NCI-H1436 treated with DMSO at 0.1 percent for 48 hours (cell line): Measurements from ENCODE around the gene SULF2.
"Not testable (repeated sequence)": the region's sequence is repeated elsewhere in the genome, so short reads cannot be mapped to it uniquely, and the experiment has no call there.

Experiments
- DNase-seq: peaks from one replicate; lab custom pipeline; 2025; lab: John Stamatoyannopoulos, UW

SULF2 gene

DNA sequence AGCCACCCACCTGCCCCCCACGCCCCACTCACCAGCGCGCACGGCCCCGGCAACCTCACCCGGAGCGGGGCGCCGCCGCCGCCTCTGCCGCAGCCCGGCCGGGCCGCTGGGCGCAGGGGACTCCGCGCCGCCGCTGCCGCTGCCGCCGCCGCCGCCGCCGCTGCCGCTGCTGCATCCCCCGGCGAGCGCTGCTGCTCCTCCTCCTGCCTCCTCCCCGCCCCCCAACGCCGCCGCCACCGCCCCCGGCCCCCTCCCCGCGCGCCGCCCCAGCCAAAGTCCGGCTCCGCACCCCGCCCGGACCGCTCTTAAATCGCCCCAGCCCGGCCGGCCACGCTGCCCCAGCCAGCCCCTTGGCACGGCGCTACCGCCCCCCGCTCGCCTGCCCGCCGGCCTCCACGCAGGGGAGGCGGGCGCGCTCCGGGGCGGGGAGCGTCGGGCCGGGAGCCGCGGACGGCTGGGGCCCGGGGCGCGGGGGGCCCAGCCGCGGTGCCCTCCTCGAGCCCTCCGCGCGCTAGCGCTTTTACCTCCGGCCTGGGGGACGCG, at the start of gene SULF2:
SULF2 (minus strand) TSS at position 171 of the 543 bp plus-strand sequence. CDS start 28,118 bp downstream, outside the sequence.
- DNase-seq: no peak

DNA sequence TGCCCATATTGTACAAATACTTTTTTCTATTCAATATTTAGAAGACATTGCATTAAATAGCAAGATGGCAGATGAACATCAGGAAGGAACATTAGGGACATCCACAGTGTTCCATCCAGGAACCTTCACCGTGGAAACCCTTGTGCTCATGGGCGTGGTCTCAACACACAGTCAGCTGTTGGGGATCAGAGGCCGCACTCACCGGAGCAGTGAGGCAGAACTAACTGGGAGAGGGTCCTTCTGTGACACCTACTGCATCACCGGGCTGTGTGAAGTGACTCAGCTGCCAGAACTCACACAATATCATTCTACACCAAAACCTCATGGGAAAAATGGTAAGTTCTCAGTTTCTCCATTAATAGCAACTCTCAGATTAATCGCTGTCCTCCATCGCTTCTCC, 46.4 kb upstream of the SULF2 start:
- not testable (repeated sequence) for DNase-seq

DNA sequence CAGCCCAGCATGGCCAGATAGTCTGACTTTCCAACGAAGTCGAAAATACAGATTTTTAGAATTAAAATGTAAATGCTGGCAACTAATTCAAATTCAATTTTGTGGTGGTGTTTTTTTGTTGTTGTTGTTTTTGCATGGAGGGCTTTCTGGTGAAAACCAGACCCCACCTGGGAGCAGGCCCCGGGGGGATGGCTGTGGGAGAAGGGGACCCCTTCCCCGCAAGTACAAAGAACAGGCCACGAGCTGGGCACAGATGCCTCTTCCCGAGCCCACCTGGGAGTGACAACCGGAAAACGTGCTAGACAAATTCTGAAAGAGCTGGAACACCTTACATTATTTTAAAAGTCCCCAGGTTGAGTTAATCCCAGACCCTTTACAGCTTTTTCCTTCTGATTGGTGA, 41.4 kb upstream of the SULF2 start:
- not testable (repeated sequence) for DNase-seq

DNA sequence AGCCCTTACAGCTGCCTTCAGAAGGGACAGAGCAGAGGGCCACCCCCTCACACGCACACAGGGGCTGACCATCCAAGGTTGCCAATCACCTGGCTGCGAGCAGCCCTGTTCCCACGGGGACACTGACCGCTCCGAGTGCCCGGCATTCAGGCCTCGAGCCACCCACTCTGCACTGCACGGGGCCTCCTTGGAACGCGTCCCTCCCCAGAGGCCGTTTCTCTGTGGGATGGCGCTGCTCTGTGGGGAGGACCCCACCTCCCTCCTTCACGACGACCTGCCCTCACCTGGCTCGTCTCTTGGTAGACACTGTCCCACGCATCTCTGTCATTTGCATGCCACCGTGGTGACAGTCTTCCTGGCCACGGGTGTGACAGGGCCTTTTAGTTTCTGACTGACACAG, 40.7 kb upstream of the SULF2 start:
- DNase-seq: not testable (repeated sequence)

DNA sequence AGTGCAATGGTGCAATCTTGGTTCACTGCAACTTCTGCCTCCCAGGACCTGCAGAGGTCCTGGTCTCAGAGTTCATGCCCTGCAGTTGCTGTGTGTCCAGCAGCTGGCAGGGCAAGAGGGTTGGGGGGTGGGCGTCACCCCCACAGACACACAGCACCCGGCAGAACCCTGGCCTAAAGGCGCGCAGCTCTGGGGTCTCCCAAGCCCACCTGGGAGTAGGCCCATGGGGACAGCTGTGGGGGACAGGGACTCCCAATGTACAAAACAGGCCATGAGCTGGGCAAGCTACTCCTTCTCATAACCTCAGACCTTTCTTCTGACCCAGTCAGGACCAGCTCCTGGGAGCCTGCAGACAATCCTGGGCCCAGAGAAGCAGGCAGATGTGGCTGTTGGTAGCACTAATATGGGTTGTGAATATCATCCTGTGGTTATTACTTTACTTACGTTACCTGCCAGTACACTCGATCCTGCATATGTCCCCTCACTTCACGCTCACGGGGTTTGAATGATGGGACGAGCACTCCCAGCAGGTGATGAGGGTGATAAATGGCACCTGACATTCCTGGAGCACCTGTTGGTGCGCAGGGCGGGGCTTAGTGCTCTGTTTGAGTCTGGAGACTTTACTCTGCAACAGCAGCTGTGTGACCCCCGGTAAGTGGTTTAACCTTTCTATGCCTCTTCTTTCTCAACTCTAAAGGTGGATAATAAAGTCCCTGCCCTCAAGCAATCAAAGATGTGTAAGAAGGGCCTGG, 39.9 kb upstream of the SULF2 start:
- DNase-seq: no peak

DNA sequence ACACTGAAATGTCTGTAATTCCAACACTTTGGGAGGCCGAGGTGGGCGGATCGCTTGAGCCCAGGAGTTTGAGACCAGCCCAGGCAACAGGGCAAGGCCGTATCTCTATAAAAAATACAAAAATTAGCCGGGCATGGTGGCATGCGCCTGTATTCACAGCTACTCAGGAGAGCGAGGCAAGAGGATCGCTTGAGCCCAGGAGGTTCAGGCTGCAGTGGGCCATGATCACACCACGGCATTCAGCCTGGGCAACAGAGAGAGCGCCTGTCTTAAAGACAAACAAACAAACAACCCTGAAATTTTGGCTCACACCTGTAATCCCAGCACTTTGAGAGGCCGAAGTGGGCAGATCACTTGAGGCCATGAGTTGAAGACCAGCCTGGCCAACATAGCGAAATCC, 38.7 kb upstream of the SULF2 start:
- DNase-seq: not testable (repeated sequence)

DNA sequence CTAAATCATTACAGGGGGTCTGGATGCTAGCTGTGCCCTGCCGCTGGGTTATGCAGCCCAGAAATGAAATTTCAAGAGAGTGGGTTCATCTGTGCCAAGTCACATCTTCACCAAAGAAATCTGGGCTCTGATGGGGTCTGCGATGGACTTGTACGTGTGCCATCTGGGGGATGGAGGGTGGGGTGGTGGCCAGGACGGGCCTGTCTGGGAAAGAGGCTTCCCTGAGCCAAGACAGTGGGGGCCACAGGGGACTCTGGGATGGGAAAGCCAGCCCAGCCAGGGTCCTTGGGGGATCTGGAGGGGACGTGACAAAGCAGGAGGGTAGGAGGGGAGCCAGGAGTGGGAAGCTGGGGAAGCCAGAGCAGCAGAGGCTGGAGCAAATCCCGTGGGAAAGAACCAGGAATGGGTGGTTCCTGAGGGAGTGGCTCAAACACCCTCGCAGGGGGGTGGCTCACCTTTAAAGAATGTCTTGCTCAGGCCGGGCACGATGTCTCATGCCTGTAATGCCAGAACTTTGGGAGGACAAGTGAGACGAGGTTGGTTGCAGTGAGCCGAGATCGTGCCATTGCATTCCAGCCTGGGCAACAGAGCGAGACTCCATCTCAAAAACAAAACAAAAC, 36.3 kb upstream of the SULF2 start:
- no peak for DNase-seq

DNA sequence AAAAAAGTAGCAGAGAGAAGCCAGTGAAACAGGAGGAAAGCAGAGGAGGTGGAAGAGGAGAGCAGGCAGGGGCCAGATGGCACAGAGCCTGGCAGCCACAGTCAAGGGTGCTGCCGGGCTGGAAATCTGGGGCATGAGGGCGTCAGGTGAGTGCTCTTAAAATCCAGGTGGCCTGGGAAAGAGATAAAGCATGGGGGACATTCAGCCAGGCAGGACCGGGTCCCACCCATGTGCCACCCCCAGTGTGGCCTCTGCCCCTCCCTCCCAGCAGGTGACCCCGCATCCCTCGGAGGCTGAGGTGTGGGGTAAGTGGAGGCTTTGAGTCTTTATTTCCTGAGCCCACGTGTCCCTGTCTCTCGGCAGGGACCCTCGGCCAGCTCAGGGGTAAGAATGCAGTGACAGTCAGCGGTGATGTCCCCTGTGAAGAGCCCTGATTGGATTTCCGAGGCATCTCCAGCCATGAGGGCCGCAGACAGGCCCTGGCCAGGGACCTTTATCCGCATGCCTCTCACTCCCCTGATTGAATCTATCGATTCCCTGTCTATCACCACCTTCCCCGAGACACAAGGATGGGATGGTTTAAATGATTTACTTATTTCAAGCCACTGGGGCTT, 33.8 kb upstream of the SULF2 start:
- DNase-seq: no peak

DNA sequence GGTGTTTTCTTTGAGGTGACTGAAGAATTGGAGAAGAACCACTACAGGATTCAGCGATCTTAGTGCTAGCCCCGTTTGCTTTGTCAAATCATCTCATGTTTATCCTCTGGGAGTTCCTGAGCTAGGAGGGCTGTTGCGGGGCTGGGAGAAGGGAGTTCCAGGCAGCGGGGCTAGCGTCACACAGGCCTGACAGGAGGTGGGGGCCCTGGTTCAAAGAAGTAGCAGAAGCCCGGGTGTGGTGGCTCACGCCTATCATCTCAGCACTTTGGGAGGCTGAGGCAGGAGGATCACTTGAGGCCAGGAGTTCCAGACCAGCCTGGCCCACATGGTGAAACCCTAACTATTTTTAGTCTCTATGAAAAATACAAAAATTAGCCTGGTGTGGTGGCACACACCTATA, 33.2 kb upstream of the SULF2 start:
- no peak for DNase-seq

DNA sequence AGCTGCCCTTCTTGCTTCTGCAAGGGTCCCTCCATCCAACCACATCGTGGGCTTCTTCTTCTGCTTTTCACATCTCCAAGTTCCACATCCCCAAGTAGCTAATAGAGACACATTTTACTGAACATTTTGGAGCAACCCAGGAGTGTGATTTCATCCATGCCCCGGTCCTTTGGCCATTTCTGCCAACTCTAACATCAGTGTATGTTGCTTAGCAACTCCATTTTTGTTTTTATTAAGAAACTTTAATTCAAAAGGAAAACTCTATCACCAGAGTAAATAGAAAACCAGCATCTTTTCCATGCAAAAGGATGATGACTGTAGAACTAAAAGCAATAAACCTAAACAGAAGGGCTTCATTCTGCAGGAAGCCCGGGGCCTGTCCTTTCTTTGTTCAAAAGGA, 32.7 kb upstream of the SULF2 start:
- no peak for DNase-seq

DNA sequence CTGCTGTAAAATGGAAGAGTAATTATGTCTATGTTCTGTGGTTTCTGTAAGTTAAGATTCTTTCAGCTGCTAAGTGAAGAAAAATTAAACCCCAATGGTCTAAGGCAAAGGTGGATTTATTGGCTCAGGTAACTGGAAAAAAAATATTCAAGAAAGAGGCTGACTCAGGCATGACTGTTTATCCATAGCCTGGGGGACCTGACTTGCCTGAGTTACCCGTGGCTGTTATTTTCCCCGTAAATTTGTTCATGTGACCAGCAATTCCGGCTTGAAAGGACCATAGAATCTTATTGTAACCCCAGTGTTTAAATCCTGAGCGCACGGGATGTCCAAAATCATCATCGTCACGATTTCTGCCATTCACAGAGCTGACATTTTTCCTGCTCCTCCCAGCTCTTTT, 32.3 kb upstream of the SULF2 start:
- DNase-seq: no peak

DNA sequence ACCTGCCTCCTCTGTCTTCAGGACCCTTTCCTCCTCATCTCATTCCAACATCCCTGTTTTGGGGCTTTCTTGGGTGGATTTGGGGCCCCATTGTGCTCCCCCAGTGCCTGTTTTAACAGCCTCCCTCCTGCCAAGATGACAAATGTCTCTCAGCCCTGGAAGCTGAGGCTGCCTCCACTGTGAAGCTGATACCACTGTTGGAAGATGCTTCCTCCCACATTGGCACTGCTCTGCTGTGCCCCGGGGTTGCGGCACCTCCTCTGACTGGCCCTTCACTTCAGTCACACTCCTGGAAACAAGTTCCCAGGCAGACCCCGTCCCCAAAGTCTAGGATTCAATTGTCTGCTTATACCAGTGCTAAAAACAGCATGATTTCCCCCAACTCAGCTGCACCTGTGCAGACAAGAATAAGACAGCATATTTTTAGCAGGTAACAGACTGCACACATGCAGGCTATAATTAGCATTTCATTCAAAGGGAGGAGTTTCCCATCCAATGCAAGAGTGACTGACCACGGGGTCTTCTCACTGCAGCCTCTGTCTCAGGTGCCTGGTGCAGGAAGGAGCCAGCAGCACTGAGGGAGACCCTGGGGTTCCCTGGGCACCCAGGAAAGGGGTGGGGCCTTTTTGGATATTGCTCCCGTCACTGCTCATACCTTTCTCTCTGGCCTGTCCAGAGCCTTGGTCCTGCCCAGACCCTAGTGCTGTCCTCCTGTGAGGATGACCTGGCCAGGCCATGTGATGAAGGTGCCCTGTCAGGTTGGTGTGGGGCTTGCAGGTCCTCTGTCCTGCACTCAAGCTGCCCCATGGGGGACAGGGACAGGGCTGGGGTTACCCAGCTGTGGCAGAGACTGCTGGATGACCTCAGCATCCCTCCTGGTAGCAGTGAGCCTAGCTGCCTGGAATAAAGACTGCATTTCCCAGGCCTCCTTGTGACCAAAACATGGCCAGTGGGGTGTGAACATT, 31.5 kb upstream of the SULF2 start:
- no peak for DNase-seq

DNA sequence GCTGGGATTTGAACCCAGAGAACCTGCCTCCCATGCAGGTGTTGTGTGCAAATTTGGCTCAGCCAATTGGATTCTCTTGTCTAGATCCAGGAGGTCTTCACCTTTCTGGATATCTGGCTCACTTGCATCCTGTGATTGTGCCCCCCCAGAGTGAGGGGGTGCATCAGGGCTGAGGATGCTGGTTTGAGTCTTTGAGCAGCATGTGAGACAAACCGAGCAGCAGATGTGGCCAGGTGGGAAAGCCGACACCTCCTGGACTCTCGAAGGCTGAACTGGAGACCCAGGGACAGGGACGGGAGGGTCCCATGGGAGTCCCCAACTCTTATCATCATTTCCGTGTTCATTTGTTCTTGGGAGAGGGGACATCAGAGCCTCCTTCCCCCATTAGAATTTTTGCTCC, 30.6 kb upstream of the SULF2 start:
- DNase-seq: no peak

DNA sequence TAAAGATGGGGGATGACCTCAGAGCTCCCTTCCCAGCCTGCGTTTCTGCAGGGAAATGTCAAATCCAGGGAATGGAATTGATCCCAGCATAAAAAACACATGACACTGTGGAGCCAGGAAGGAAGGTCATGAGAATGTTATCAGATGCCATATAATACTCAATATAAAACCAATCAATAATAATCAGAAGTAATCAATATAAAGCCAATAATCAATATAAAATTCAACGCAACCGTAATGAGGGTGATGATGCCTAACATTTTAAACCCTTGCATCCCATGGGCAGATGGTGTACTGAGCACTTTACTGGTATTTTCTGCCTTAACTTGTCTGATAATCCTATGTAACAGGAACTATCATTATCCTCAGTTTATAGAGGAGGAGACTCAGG, 30.1 kb upstream of the SULF2 start:
- DNase-seq: no peak

DNA sequence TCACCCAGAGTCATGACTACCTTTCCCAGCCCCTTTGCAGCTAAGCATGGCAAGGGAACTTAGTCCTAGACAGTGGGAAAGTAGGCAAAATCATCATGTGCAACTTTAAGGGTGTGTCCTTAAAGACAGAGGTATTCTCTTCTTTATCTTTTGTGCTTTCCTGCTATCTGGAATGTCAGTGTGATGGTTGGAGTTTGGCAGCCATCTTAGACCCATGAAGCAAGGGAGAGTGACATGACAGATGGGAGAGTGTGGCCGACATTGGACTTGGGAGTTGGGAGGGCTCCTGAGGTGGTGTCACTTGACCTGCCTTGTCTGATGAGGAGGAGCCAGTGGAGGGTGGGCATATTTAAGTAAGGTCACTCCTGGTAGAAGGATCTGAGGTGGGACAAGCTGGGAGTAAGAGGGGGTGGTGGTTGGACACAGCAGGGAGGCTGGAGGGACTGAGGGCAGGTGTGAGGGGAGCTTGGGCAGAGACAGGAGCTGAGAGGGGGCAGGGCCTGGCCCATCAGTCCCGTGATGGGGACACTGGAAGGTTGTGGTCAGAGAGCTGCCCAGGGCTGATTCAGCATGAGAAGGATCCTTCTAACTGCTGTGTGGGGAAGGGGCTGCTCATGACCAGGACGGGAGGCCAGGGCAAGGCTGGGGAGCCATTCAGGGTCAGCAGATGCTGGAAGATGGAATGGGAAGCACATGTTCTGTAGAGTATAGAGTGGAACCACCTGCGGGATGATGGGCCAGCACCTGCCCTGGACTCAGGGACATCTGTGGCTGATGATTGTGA, 29.5 kb upstream of the SULF2 start:
- DNase-seq: no peak

DNA sequence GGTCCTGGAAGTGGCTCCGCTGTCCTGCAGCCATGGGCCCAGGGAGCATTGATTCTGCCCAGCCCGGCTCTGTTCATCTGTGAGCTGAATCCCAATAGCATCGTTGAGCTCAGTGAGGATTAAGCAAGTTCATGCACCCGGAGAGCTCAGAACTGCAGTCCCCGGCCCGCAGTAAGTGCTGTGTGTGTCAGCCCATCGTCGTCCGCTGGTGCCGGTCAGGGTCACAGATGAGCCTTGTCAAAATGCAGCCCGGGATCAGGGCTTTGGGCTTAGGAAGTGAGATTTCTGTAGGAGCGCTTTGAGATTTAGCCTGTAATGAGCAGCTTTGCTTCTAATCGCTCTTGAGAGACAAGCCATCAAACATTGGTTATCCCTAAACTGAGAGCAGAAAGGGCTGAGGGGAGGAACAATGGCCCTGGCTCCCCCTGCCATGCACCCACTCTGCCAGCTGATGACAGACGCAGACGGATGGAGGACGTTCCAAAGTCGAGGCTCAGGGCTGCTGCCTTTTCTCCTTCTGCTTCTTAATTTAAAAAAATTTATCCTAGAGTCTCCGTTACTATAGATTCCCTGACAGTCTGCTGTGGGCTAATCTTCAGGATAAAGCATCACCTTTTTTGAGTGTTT, 25.6 kb upstream of the SULF2 start:
- no peak for DNase-seq

DNA sequence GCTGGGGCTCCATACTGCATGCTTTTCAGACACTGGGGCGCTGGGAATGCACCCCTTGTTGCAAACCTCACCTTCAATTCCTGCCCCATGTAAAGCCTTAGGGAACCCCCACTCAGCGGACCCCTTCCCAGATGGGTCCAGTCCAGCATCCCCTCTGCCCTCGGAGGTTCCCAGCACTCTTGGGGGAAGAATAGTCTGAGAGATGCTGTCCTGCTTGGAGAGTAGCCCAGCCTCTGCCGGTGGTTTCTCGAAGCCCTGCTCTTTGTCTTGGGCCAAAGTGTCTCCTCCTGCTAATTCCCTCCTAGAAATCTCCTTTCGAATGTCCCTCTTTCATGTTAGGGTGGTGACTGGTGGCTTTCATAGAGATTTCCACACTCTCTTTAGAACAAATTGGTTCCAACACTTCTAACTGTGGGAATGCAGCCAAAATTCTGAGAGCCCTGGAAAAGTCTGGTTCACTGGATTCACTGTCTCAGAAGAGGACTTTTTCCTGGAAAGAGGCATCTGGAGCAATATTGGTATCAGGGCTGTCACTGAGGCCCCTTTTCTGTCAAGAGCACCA, 24.9 kb upstream of the SULF2 start:
- DNase-seq: no peak

DNA sequence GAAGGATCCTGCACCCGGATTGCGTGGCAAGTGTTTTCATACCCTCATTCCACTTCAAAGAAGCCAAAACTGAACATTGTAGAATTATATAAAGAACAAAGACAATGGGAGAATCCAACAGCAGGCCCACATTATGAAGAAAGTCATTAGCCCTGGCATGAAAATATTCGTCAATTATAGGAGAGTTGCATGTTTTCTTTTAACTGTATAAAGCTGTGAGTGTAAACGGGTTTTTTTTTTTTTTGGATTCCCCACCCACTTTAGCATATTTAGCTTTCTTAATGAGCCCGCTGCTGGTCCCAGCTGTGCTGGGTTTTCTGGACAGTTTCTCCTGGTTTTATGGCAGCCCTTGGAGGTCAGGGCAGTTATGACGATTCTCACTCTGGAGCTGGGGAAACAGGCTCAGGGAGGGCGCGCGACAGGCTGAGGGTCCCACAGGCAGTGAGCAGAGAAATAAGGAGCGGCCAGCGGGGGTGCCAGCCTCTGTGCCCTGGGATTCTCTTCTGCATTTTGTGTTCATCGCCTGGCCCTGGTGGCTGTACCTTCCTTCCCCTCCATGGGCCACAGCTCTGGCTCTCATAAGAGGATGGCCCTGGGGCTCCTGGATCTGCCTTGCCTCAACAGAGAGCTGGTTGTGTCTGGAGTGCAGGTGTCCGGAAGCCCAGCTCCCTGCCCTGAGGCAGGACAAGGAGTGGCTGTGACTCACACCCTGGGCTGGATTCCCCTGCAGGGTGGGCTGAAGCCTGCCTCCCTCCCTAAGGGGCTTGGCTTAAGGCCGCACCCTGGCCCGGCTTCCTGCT, 24.1 kb upstream of the SULF2 start:
- DNase-seq: no peak

DNA sequence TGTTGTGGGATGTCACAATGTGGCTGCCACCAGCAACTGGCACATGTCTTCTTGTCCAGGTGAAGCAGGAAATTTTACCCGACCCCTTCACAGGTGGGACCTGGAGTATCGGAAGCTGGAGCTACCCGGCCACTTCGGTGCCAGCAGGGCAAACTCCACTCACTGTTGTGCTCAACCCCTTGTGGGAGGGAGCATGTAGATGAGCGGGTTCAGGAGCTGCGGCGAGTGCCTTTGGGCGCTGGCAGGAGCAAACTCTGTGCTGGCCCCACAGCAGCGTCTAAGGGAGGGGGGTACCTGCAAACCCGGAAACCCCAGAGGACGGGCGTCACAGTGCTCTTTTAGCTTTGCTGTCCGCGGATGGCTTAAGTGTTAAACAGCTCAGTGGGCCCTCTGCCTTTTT, 20.7 kb upstream of the SULF2 start:
- DNase-seq: no peak

DNA sequence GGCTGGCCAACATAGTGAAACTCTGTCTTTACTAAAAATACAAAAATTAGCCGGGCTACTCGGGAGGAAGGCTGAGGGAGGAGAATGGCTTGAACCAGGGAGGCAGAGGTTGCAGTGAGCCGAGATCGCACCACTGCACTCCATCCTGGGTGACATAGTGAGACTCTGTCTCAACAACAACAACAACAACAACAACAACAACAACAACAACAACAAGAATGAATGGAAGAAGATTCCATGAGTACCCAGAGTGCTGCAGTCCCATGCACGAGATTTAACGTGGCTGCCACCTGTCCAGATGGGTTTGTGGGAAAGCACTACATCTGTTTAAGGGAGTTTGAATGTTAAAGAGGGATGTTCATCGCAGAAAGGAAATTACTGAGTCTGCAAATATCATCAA, 19.7 kb upstream of the SULF2 start:
- DNase-seq: not testable (repeated sequence)
